ENCODE results near the gene RECK.

- TF ChIP-seq, protein P1, sequence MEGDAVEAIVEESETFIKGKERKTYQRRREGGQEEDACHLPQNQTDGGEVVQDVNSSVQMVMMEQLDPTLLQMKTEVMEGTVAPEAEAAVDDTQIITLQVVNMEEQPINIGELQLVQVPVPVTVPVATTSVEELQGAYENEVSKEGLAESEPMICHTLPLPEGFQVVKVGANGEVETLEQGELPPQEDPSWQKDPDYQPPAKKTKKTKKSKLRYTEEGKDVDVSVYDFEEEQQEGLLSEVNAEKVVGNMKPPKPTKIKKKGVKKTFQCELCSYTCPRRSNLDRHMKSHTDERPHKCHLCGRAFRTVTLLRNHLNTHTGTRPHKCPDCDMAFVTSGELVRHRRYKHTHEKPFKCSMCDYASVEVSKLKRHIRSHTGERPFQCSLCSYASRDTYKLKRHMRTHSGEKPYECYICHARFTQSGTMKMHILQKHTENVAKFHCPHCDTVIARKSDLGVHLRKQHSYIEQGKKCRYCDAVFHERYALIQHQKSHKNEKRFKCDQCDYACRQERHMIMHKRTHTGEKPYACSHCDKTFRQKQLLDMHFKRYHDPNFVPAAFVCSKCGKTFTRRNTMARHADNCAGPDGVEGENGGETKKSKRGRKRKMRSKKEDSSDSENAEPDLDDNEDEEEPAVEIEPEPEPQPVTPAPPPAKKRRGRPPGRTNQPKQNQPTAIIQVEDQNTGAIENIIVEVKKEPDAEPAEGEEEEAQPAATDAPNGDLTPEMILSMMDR (IDR thresholded peaks at IDR 0.05) = no peak
- no peak for TF ChIP-seq POLR2A (IDR thresholded peaks at IDR 0.05)
These were observed 121.4 kb downstream of the RECK start for GRCh38 chr9:36158122-36158521.
